A549 (cell line): ENCODE data around the gene BRI3BP. TPM values are rescaled to one million over a fixed set of nuclear protein-coding genes. Genes with fewer than 3 reads are reported as not detected.

Source experiments
- ATAC-seq, 2 experiments: fragments of 200-7000 bp in 1 of 2; fragments of >200 bp in 1 of 2; cut with Nextera tagmentation in 1 of 2; cut with Tn5 transposase in 1 of 2; 3 replicates each; pipeline versions ENCODE4 v1.8.0 to v1.9.1; 2018 to 2020; ENCODE audit warnings: mild to moderate bottlenecking in 1 of 2, moderate library complexity in 1 of 2
- CTCF ChIA-PET: fragments of 300-600 bp; sonication (Branson Sonifier 250); formaldehyde crosslinking; extraction: SDS; loops from one replicate; lab custom pipeline; 2021; ENCODE audit warnings: antibody characterized with exemption, inconsistent platforms; lab: Yijun Ruan, JAX
- POLR2A ChIA-PET: fragments of 350-600 bp; formaldehyde crosslinking; extraction: SDS; loops from one replicate; lab custom pipeline; 2021; ENCODE audit warnings: antibody characterized with exemption, inconsistent platforms; lab: Yijun Ruan, JAX
- DNase-seq, 2 experiments: peaks; one replicate each; pipeline versions ENCODE4 v3.0.0 to v3.0.0-alpha.2; 2011 to 2016; ENCODE audit warnings: low read depth in 1 of 2, low spot score in 1 of 2
- FAIRE-seq: peaks from 2 replicates; lab custom pipeline; 2011; peaks lifted over from hg19 to GRCh38; lab: Jason Lieb, UNC
- H3K27ac ChIP-seq, 2 experiments: fragments of >200 bp; sonication (Bioruptor Twin); formaldehyde crosslinking; 3 replicates each; pipeline ENCODE4 v1.5.1; 2016 to 2017
- H3K4me1 ChIP-seq: fragments of >200 bp; sonication (Bioruptor Twin); formaldehyde crosslinking; 3 replicates; pipeline ENCODE4 v1.6.1; 2016
- H3K4me2 ChIP-seq: fragments of >200 bp; sonication (Bioruptor Twin); formaldehyde crosslinking; 3 replicates; pipeline ENCODE4 v1.6.1; 2016
- H3K4me3 ChIP-seq: fragments of >200 bp; sonication (Bioruptor Twin); formaldehyde crosslinking; 3 replicates; pipeline ENCODE4 v1.5.1; 2016
- H3K9me3 ChIP-seq: fragments of >200 bp; sonication (Bioruptor Twin); formaldehyde crosslinking; 3 replicates; pipeline ENCODE4 v1.6.1; 2016
- ATOH8 ChIP-seq: fragments of 250-450 bp; sonication (Bioruptor Pico); IDR thresholded peaks from 2 replicates; pipeline ENCODE4 v1.5.0; 2020; ENCODE audit warnings: low read depth, mild to moderate bottlenecking, moderate library complexity
- BCL3 ChIP-seq: fragments of >200 bp; sonication (Bioruptor Twin); formaldehyde crosslinking; IDR thresholded peaks from 3 replicates; pipeline ENCODE4 v1.6.1; 2016
- BHLHE40 ChIP-seq: IDR thresholded peaks from 2 replicates; pipeline ENCODE4 v1.6.1; 2012; ENCODE audit warnings: low read depth, low read length, inconsistent platforms
- CBX2 ChIP-seq: fragments of 200-600 bp; sonication (generic); IDR thresholded peaks from 2 replicates; pipeline ENCODE4 v1.6.1; 2016; ENCODE audit warnings: low read depth, mild to moderate bottlenecking, borderline replicate concordance
- CEBPB ChIP-seq, 2 experiments: fragments of >200 bp in 1 of 2; sonication (Bioruptor Twin) in 1 of 2; formaldehyde crosslinking in 1 of 2; IDR thresholded peaks; 2 replicates each; pipeline ENCODE4 v1.6.1; 2012 to 2016
- CHD2 ChIP-seq: fragments of 150-350 bp; IDR thresholded peaks from 2 replicates; pipeline ENCODE4 v1.6.1; 2014; ENCODE audit warnings: low read length; ENCODE audit not compliant: partially characterized antibody
- CHD4 ChIP-seq: fragments of 200-600 bp; sonication (generic); IDR thresholded peaks from 2 replicates; pipeline ENCODE4 v1.6.1; 2016; ENCODE audit warnings: antibody characterized with exemption, mild to moderate bottlenecking, borderline replicate concordance
- EHMT2 ChIP-seq: fragments of 200-600 bp; sonication (generic); IDR thresholded peaks from 2 replicates; pipeline ENCODE4 v1.6.1; 2016; ENCODE audit warnings: antibody characterized with exemption, low read depth, mild to moderate bottlenecking, moderate library complexity
- EP300 ChIP-seq, 2 experiments: fragments of >200 bp; sonication (Bioruptor Twin); formaldehyde crosslinking; IDR thresholded peaks; 2 replicates in 1 of 2; 3 replicates in 1 of 2; pipeline ENCODE4 v1.6.1; 2016 to 2017
- ESRRA ChIP-seq: fragments of 150-350 bp; IDR thresholded peaks from 2 replicates; pipeline ENCODE4 v1.6.1; 2014; ENCODE audit warnings: mild to moderate bottlenecking, low read length, borderline replicate concordance
- FOSB ChIP-seq: fragments of 250-450 bp; sonication (Bioruptor Pico); IDR thresholded peaks from 2 replicates; pipeline ENCODE4 v1.5.0; 2020; ENCODE audit warnings: mild to moderate bottlenecking, moderate library complexity
- FOSL2 ChIP-seq, 2 experiments: fragments of 450-650 bp in 1 of 2; fragments of >200 bp in 1 of 2; sonication (Bioruptor Twin) in 1 of 2; formaldehyde crosslinking; IDR thresholded peaks; 2 replicates each; pipeline versions ENCODE4 v1.5.0 to v1.6.1; 2016 to 2020; ENCODE audit warnings: mild to moderate bottlenecking in 1 of 2, moderate library complexity in 1 of 2
- GATA3 ChIP-seq: IDR thresholded peaks from 2 replicates; pipeline ENCODE4 v1.6.1; 2012; ENCODE audit warnings: borderline replicate concordance
- HDAC2 ChIP-seq: fragments of 200-600 bp; sonication (generic); IDR thresholded peaks from 2 replicates; pipeline ENCODE4 v1.6.1; 2016
- HOXA7 ChIP-seq: fragments of 250-450 bp; sonication (Bioruptor Pico); IDR thresholded peaks from 2 replicates; pipeline ENCODE4 v1.5.0; 2020; ENCODE audit warnings: mild to moderate bottlenecking, moderate library complexity
- HOXB5 ChIP-seq: fragments of 250-450 bp; sonication (Bioruptor Pico); IDR thresholded peaks from 2 replicates; pipeline ENCODE4 v1.5.0; 2020; ENCODE audit warnings: mild to moderate bottlenecking, moderate library complexity
- JUN ChIP-seq, 2 experiments: fragments of >200 bp; sonication (Bioruptor Twin); formaldehyde crosslinking; IDR thresholded peaks; 2 replicates in 1 of 2; 3 replicates in 1 of 2; pipeline ENCODE4 v1.6.1; 2016 to 2017
- JUNB ChIP-seq: fragments of >200 bp; sonication (Bioruptor Twin); formaldehyde crosslinking; IDR thresholded peaks from 2 replicates; pipeline ENCODE4 v1.6.1; 2016
- KDM1A ChIP-seq: fragments of 200-600 bp; sonication (generic); IDR thresholded peaks from 2 replicates; pipeline ENCODE4 v1.6.1; 2016; ENCODE audit warnings: low read depth, mild to moderate bottlenecking
- KDM5A ChIP-seq: fragments of 200-600 bp; sonication (generic); IDR thresholded peaks from 2 replicates; pipeline ENCODE4 v1.6.1; 2016; ENCODE audit warnings: antibody characterized with exemption, mild to moderate bottlenecking
- MAZ ChIP-seq: fragments of 150-350 bp; IDR thresholded peaks from 2 replicates; pipeline ENCODE4 v1.6.1; 2014; ENCODE audit warnings: antibody characterized with exemption, low read depth, low read length, borderline replicate concordance
- NFE2L2 ChIP-seq: fragments of 150-350 bp; conservative IDR thresholded peaks from 2 replicates; pipeline ENCODE4 v1.6.1; 2014; ENCODE audit warnings: low read length
- NPAS2 ChIP-seq: fragments of 250-450 bp; sonication (Bioruptor Pico); IDR thresholded peaks from 2 replicates; pipeline ENCODE4 v1.8.0; 2022; ENCODE audit warnings: mild to moderate bottlenecking, moderate library complexity, borderline replicate concordance
- NR3C1 ChIP-seq: fragments of >200 bp; sonication (Bioruptor Twin); formaldehyde crosslinking; IDR thresholded peaks from 3 replicates; pipeline ENCODE4 v1.6.1; 2017
- PHF8 ChIP-seq: fragments of 200-600 bp; sonication (generic); IDR thresholded peaks from 2 replicates; pipeline ENCODE4 v1.6.1; 2016; ENCODE audit warnings: low read depth, mild to moderate bottlenecking, antibody characterized with exemption, moderate library complexity, borderline replicate concordance
- POLR2A ChIP-seq: IDR thresholded peaks from 2 replicates; pipeline ENCODE4 v1.6.1; 2012; ENCODE audit warnings: mild to moderate bottlenecking, low read length
- POLR2AphosphoS2 ChIP-seq: conservative IDR thresholded peaks from 2 replicates; pipeline ENCODE4 v1.6.1; 2012; ENCODE audit warnings: low read length, improper control_type of control experiment, inconsistent platforms
- RAD21 ChIP-seq, 2 experiments: fragments of >200 bp in 1 of 2; sonication (Bioruptor Twin) in 1 of 2; formaldehyde crosslinking in 1 of 2; IDR thresholded peaks in 1 of 2; conservative IDR thresholded peaks in 1 of 2; 2 replicates in 1 of 2; 3 replicates in 1 of 2; pipeline ENCODE4 v1.6.1; 2012 to 2018; ENCODE audit warnings: inconsistent platforms in 1 of 2
- RARB ChIP-seq: fragments of 250-450 bp; sonication (Bioruptor Pico); IDR thresholded peaks from 2 replicates; pipeline ENCODE4 v1.8.0; 2021; ENCODE audit warnings: mild to moderate bottlenecking, moderate library complexity
- RFX5 ChIP-seq: fragments of 450-650 bp; IDR thresholded peaks from 2 replicates; pipeline ENCODE4 v1.7.1; 2014; ENCODE audit warnings: antibody characterized with exemption, mild to moderate bottlenecking, moderate library complexity
- RNF2 ChIP-seq: fragments of 200-600 bp; sonication (generic); IDR thresholded peaks from 2 replicates; pipeline ENCODE4 v1.6.1; 2016; ENCODE audit warnings: low read depth, mild to moderate bottlenecking, antibody characterized with exemption, moderate library complexity, borderline replicate concordance
- SMC3 ChIP-seq: fragments of >200 bp; sonication (Bioruptor Twin); formaldehyde crosslinking; IDR thresholded peaks from 3 replicates; pipeline ENCODE4 v1.6.1; 2018; ENCODE audit warnings: inconsistent platforms
- TP53 ChIP-seq: fragments of 250-450 bp; sonication (Bioruptor Pico); IDR thresholded peaks from 2 replicates; pipeline ENCODE4 v1.5.0; 2021; ENCODE audit warnings: mild to moderate bottlenecking, moderate library complexity
- ZC3H11A ChIP-seq: fragments of 450-650 bp; IDR thresholded peaks from 2 replicates; pipeline ENCODE4 v1.6.1; 2014; ENCODE audit warnings: antibody characterized with exemption, mild to moderate bottlenecking
- ZFP36 ChIP-seq: fragments of 450-650 bp; IDR thresholded peaks from 2 replicates; pipeline ENCODE4 v1.6.1; 2014; ENCODE audit warnings: borderline replicate concordance; ENCODE audit not compliant: partially characterized antibody
- ZNF302 ChIP-seq: fragments of 250-450 bp; sonication (Bioruptor Pico); IDR thresholded peaks from 2 replicates; pipeline ENCODE4 v1.9.0; 2021; ENCODE audit warnings: inconsistent platforms, mild to moderate bottlenecking, moderate library complexity
- ZSCAN20 ChIP-seq: fragments of 250-450 bp; sonication (Bioruptor Pico); IDR thresholded peaks from 2 replicates; pipeline ENCODE4 v1.8.0; 2022; ENCODE audit warnings: mild to moderate bottlenecking, moderate library complexity
- WGBS: methylation state at CpG from one replicate; pipeline ENCODE4 v1.1.6; 2017; ENCODE audit errors: missing lambda C conversion rate; 5-methylcytosine and 5-hydroxymethylcytosine counted together
- polyA plus RNA-seq, 4 experiments: library from polyadenylated mRNA; depleted of rRNA in 3 of 4; stranded (reverse); fragments of >200 nt; fragmentation: RNase III in 1 of 4; extraction: RNeasy Plus Mini Kit Qiagen cat#74134 plus additional on column Dnase treatment in 1 of 4; gene quantifications; 2 replicates in 3 of 4; 3 replicates in 1 of 4; pipeline ENCODE4 v1.2.3, GENCODE V29; 2011 to 2017
- TF ChIP-seq, protein P1 (sequence below): IDR thresholded peaks from 2 replicates; pipeline ENCODE4 v1.6.1; 2012
- TF ChIP-seq, protein P2 (sequence below): fragments of >200 bp; sonication (Bioruptor Twin); formaldehyde crosslinking; IDR thresholded peaks from 2 replicates; pipeline ENCODE4 v1.6.1; 2016
- TF ChIP-seq, protein P3 (sequence below): fragments of 450-650 bp; IDR thresholded peaks from 2 replicates; pipeline ENCODE4 v1.6.1; 2014; ENCODE audit warnings: antibody characterized with exemption

BRI3BP gene
- polyA plus RNA-seq, 2 of the 4 experiments (the other 2 are of a cell fraction) = 25.0 to 25.9 TPM

GRCh38 chr12:124992874-124993625, 395 bp upstream of the BRI3BP start:
- peaks cover 12% of the 10 kb centered on the region for H3K4me1 ChIP-seq
- CTCF ChIA-PET = interaction anchor here (0.9 to 2.6 kb wide), 3 partner anchors 10 to 74 kb away, joined by 3 to 12 read pairs (median 3); no protein-coding TSS in a partner anchor
- under 1% methylated on average over 26 of the region's 35 CpGs for WGBS
- ATAC-seq (peak; percentile 69 to 71), DNase-seq (peak; percentile 86 to 97), FAIRE-seq (no peak)
- H3K9me3 ChIP-seq = no peaks in the 10 kb centered on the region
- H3K4me2 ChIP-seq = peak overlapping the region; percentile 85
- POLR2A ChIA-PET = no interaction called here
- peak overlapping the region; percentile 82 to 98 for H3K27ac ChIP-seq
- H3K4me3 ChIP-seq = peak overlapping the region; percentile 81
- TF ChIP-seq HOXA7 (no peak), ZSCAN20 (no peak), RARB (CRISPR knock-in tag) (no peak), ATOH8 (CRISPR knock-in tag) (no peak), JUN (IDR thresholded peaks at IDR 0.05) (peak in 1 of 2 experiments; percentile 21; a peak in 2 of 5 replicates), FOSB (CRISPR knock-in tag) (peak; percentile 52; the same call in 1 of the 2 replicates), TP53 (CRISPR knock-in tag) (no peak), CHD4 (no peak; the same call in 1 of the 2 replicates), ESRRA (no peak), MAZ (no peak), NFE2L2 (no peak), CEBPB (IDR thresholded peaks at IDR 0.05) (no peak), NR3C1 (no peak), CHD2 (no peak), HOXB5 (CRISPR knock-in tag) (peak; percentile 43; the same call in 1 of the 2 replicates), CBX2 (no peak), EHMT2 (no peak), PHF8 (peak; percentile 35; the same call in 1 of the 2 replicates), RNF2 (no peak), SMC3 (no peak), GATA3 (no peak), POLR2A (0 out of 2 replicates have a peak, but pooled peaks have one; percentile 13), KDM1A (no peak), POLR2AphosphoS2 (no peak), ZC3H11A (no peak), BHLHE40 (no peak), HDAC2 (no peak), RAD21 (conservative IDR thresholded peaks at IDR 0.05 in 1 of 2, IDR thresholded peaks at IDR 0.05 in 1 of 2) (0 out of 5 replicates have a peak, but pooled peaks of 1 of the 2 experiments have one; percentile 11), EP300 (IDR thresholded peaks at IDR 0.05) (no peak), ZFP36 (no peak), FOSL2 (IDR thresholded peaks at IDR 0.05) (no peak), FOSL2 (CRISPR knock-in tag; IDR thresholded peaks at IDR 0.05) (no peak), BCL3 (no peak), KDM5A (no peak), ZNF302 (no peak), JUNB (no peak), RFX5 (no peak), NPAS2 (CRISPR knock-in tag) (no peak)
- TF ChIP-seq, protein P1, sequence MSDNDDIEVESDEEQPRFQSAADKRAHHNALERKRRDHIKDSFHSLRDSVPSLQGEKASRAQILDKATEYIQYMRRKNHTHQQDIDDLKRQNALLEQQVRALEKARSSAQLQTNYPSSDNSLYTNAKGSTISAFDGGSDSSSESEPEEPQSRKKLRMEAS = peak; percentile 94
- TF ChIP-seq, protein P2, sequence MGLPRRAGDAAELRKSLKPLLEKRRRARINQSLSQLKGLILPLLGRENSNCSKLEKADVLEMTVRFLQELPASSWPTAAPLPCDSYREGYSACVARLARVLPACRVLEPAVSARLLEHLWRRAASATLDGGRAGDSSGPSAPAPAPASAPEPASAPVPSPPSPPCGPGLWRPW = no peak
- TF ChIP-seq, protein P3, sequence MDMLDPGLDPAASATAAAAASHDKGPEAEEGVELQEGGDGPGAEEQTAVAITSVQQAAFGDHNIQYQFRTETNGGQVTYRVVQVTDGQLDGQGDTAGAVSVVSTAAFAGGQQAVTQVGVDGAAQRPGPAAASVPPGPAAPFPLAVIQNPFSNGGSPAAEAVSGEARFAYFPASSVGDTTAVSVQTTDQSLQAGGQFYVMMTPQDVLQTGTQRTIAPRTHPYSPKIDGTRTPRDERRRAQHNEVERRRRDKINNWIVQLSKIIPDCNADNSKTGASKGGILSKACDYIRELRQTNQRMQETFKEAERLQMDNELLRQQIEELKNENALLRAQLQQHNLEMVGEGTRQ = no peak
